ENCODE data around the gene NUDC. TPM values are rescaled to one million over a fixed set of nuclear protein-coding genes. Genes with fewer than 3 reads are reported as not detected.

Gene NUDC
- total RNA-seq, 2 experiments from 2014 or later, result 85.1 to 91.2 TPM

GRCh38 chr1:26913389-26913753, 8.2 kb upstream of the NUDC start:
- peaks cover 7% of the 10 kb centered on the region for H3K27me3 Mint-ChIP-seq (ENCODE audit: low read depth)
- ATAC-seq (no peak), DNase-seq (no peak)
- H3K9me3 Mint-ChIP-seq (ENCODE audit: insufficient read depth), result no peaks in the 10 kb centered on the region
- no peaks in the 10 kb centered on the region for H3K4me1 Mint-ChIP-seq (ENCODE audit: low read depth)
- H3K4me3 Mint-ChIP-seq, result no peak overlapping the region
- ChIA-PET CTCF (interaction anchor here (0.6 kb wide), 1 partner anchor 26 kb away, joined by 3 read pairs; no protein-coding TSS in a partner anchor), POLR2A (interaction anchor here (1.5 kb wide), 1 partner anchor 13 kb away, joined by 8 read pairs; the partner anchor contains the start of gene GPATCH3)
- H3K36me3 Mint-ChIP-seq (ENCODE audit: low read depth), result no peaks in the 10 kb centered on the region
- no peak overlapping the region for H3K27ac Mint-ChIP-seq

- Mint-ChIP-seq H3K4me1 (ENCODE audit: low read depth) (no peaks in the 10 kb centered on the region), H3K27ac (no peak within 1 kb of the TSS), H3K4me3 (no peak within 1 kb of the TSS), H3K9me3 (ENCODE audit: insufficient read depth) (no peaks in the 10 kb centered on the region), H3K27me3 (ENCODE audit: low read depth) (peaks cover 7% of the 10 kb centered on the region), H3K36me3 (ENCODE audit: low read depth) (no peaks in the 10 kb centered on the region)
- no peak for ATAC-seq
- CTCF ChIA-PET, result no interaction called here
- POLR2A ChIA-PET, result interaction anchor here (0.7 to 1.5 kb wide), 2 partner anchors 14 to 28 kb away, joined by 3 to 8 read pairs; partner anchors contain the start of gene GPATCH3
- DNase-seq, result no peak
Observed at GRCh38 chr1:26913754-26914619, 7.6 kb upstream of the NUDC start, which contains the start of gene NR0B2. Gene NR0B2, minus strand, starts transcription at chr1:26913975. Its CDS starts 35 bp downstream, at chr1:26913940.

- ATAC-seq, result no peak
- ChIA-PET POLR2A (interaction anchor here (0.6 kb wide), 1 partner anchor 12 kb away, joined by 4 read pairs; no protein-coding TSS in a partner anchor), CTCF (interaction anchor here (1.0 to 1.1 kb wide), 2 partner anchors 9 to 15 kb away, joined by 3 read pairs; partner anchors contain the start of gene GPATCH3)
- peaks cover 3% of the 10 kb centered on the region for H3K27me3 Mint-ChIP-seq (ENCODE audit: low read depth)
- no peak overlapping the region for H3K27ac Mint-ChIP-seq
- no peaks in the 10 kb centered on the region for H3K36me3 Mint-ChIP-seq (ENCODE audit: low read depth)
- H3K9me3 Mint-ChIP-seq (ENCODE audit: insufficient read depth), result no peaks in the 10 kb centered on the region
- H3K4me3 Mint-ChIP-seq, result no peak overlapping the region
- no peak for DNase-seq
- peaks cover 1% of the 10 kb centered on the region for H3K4me1 Mint-ChIP-seq (ENCODE audit: low read depth)
Observed at GRCh38 chr1:26915204-26915842, 6.2 kb upstream of the NUDC start.

GRCh38 chr1:26921126-26921539, 410 bp upstream of the NUDC start:
- Mint-ChIP-seq H3K4me1 (ENCODE audit: low read depth) (peaks cover 36% of the 10 kb centered on the region), H3K9me3 (ENCODE audit: insufficient read depth) (no peaks in the 10 kb centered on the region), H3K27me3 (ENCODE audit: low read depth) (no peaks in the 10 kb centered on the region), H3K4me3 (peak overlapping the region; percentile 98), H3K36me3 (ENCODE audit: low read depth) (peaks cover 28% of the 10 kb centered on the region), H3K27ac (peak overlapping the region; percentile 99)
- DNase-seq (no peak), ATAC-seq (peak; percentile 61)
- POLR2A ChIA-PET, result interaction anchor here (0.6 to 2.4 kb wide), 5 partner anchors 11 to 56 kb away, joined by 3 to 17 read pairs (median 5); partner anchors contain the start of gene GPATCH3
- CTCF ChIA-PET, result interaction anchor here (2.2 kb wide), 1 partner anchor 21 kb away, joined by 5 read pairs; the partner anchor contains the start of gene GPATCH3

GRCh38 chr1:26922431-26922729, 837 bp downstream of the NUDC start:
- Mint-ChIP-seq H3K9me3 (ENCODE audit: insufficient read depth) (no peaks in the 10 kb centered on the region), H3K4me3 (peak overlapping the region; percentile 98), H3K36me3 (ENCODE audit: low read depth) (peaks cover 34% of the 10 kb centered on the region), H3K4me1 (ENCODE audit: low read depth) (peaks cover 40% of the 10 kb centered on the region), H3K27me3 (ENCODE audit: low read depth) (no peaks in the 10 kb centered on the region), H3K27ac (peak overlapping the region; percentile 99)
- ChIA-PET POLR2A (interaction anchor here (0.7 to 2.4 kb wide), 3 partner anchors 22 to 380 kb away, joined by 3 to 17 read pairs (median 11); partner anchors contain the start of gene GPATCH3), CTCF (interaction anchor here (0.9 kb wide), 1 partner anchor 75 kb away, joined by 3 read pairs; no protein-coding TSS in a partner anchor)
- ATAC-seq (no peak), DNase-seq (no peak)

GRCh38 chr1:26922901-26923300, 1.4 kb downstream of the NUDC start:
- H3K27me3 Mint-ChIP-seq (ENCODE audit: low read depth), result no peaks in the 10 kb centered on the region
- H3K9me3 Mint-ChIP-seq (ENCODE audit: insufficient read depth), result no peaks in the 10 kb centered on the region
- peaks cover 38% of the 10 kb centered on the region for H3K36me3 Mint-ChIP-seq (ENCODE audit: low read depth)
- POLR2A ChIA-PET, result interaction anchor here (2.4 kb wide), 1 partner anchor 58 kb away, joined by 11 read pairs; no protein-coding TSS in a partner anchor
- ATAC-seq (no peak), DNase-seq (no peak)
- H3K27ac Mint-ChIP-seq, result peak overlapping the region; percentile 99
- peak overlapping the region; percentile 98 for H3K4me3 Mint-ChIP-seq
- H3K4me1 Mint-ChIP-seq (ENCODE audit: low read depth), result peaks cover 41% of the 10 kb centered on the region
- CTCF ChIA-PET, result interaction anchor here (1.3 kb wide), 1 partner anchor 123 kb away, joined by 3 read pairs; no protein-coding TSS in a partner anchor

GRCh38 chr1:26923711-26924110, 2.2 kb downstream of the NUDC start:
- no peak for ATAC-seq
- Mint-ChIP-seq H3K4me1 (ENCODE audit: low read depth) (peaks cover 41% of the 10 kb centered on the region), H3K4me3 (no peak overlapping the region), H3K9me3 (ENCODE audit: insufficient read depth) (no peaks in the 10 kb centered on the region), H3K27ac (no peak overlapping the region), H3K27me3 (ENCODE audit: low read depth) (no peaks in the 10 kb centered on the region), H3K36me3 (ENCODE audit: low read depth) (peaks cover 47% of the 10 kb centered on the region)
- POLR2A ChIA-PET, result interaction anchor here (1.6 kb wide), 1 partner anchor 24 kb away, joined by 4 read pairs; no protein-coding TSS in a partner anchor
- no peak for DNase-seq
- CTCF ChIA-PET, result interaction anchor here (0.6 to 1.3 kb wide), 2 partner anchors 78 to 122 kb away, joined by 3 read pairs; no protein-coding TSS in a partner anchor

GRCh38 chr1:26932531-26932930, 11.0 kb downstream of the NUDC start:
- ChIA-PET CTCF (no interaction called here), POLR2A (interaction anchor here (1.0 kb wide), 1 partner anchor 11 kb away, joined by 5 read pairs; the partner anchor contains the start of gene NUDC)
- no peak for DNase-seq
- Mint-ChIP-seq H3K27me3 (ENCODE audit: low read depth) (no peaks in the 10 kb centered on the region), H3K9me3 (ENCODE audit: insufficient read depth) (no peaks in the 10 kb centered on the region), H3K36me3 (ENCODE audit: low read depth) (peaks cover 51% of the 10 kb centered on the region), H3K4me1 (ENCODE audit: low read depth) (peaks cover under 1% of the 10 kb centered on the region), H3K4me3 (no peak overlapping the region), H3K27ac (no peak overlapping the region)
- no peak for ATAC-seq

- Mint-ChIP-seq H3K36me3 (ENCODE audit: low read depth) (peaks cover 41% of the 10 kb centered on the region), H3K4me1 (ENCODE audit: low read depth) (peaks cover 3% of the 10 kb centered on the region), H3K4me3 (no peak overlapping the region), H3K27ac (no peak overlapping the region), H3K9me3 (ENCODE audit: insufficient read depth) (no peaks in the 10 kb centered on the region), H3K27me3 (ENCODE audit: low read depth) (no peaks in the 10 kb centered on the region)
- no peak for ATAC-seq
- POLR2A ChIA-PET, result no interaction called here
- no peak for DNase-seq
- CTCF ChIA-PET, result no interaction called here
Observed at GRCh38 chr1:26936823-26937222, 15.3 kb downstream of the NUDC start.

GRCh38 chr1:26938004-26938658, 16.6 kb downstream of the NUDC start:
- ChIA-PET CTCF (interaction anchor here (1.1 kb wide), 1 partner anchor 43 kb away, joined by 3 read pairs; no protein-coding TSS in a partner anchor), POLR2A (interaction anchor here (1.0 kb wide), 1 partner anchor 17 kb away, joined by 3 read pairs; no protein-coding TSS in a partner anchor)
- no peaks in the 10 kb centered on the region for H3K9me3 Mint-ChIP-seq (ENCODE audit: insufficient read depth)
- H3K27ac Mint-ChIP-seq, result peak overlapping the region; percentile 37
- no peak overlapping the region for H3K4me3 Mint-ChIP-seq
- no peaks in the 10 kb centered on the region for H3K27me3 Mint-ChIP-seq (ENCODE audit: low read depth)
- peaks cover 3% of the 10 kb centered on the region for H3K4me1 Mint-ChIP-seq (ENCODE audit: low read depth)
- ATAC-seq (no peak), DNase-seq (no peak)
- H3K36me3 Mint-ChIP-seq (ENCODE audit: low read depth), result peaks cover 42% of the 10 kb centered on the region

GRCh38 chr1:26938659-26939025, 17.1 kb downstream of the NUDC start:
- Mint-ChIP-seq H3K27me3 (ENCODE audit: low read depth) (no peaks in the 10 kb centered on the region), H3K27ac (peak overlapping the region; percentile 37), H3K4me1 (ENCODE audit: low read depth) (peaks cover 3% of the 10 kb centered on the region), H3K36me3 (ENCODE audit: low read depth) (peaks cover 44% of the 10 kb centered on the region), H3K9me3 (ENCODE audit: insufficient read depth) (no peaks in the 10 kb centered on the region), H3K4me3 (no peak overlapping the region)
- ATAC-seq (no peak), DNase-seq (no peak)
- ChIA-PET POLR2A (interaction anchor here (1.0 kb wide), 1 partner anchor 18 kb away, joined by 3 read pairs; no protein-coding TSS in a partner anchor), CTCF (no interaction called here)
